NCI-H2029 (cell line): ENCODE results near the gene USO1.
"Not testable (repeated sequence)": the region's sequence is repeated elsewhere in the genome, so short reads cannot be mapped to it uniquely, and the experiment has no call there.

Experiments used
- DNase-seq: peaks from one replicate; lab custom pipeline; 2025; lab: John Stamatoyannopoulos, UW

Gene USO1

DNA sequence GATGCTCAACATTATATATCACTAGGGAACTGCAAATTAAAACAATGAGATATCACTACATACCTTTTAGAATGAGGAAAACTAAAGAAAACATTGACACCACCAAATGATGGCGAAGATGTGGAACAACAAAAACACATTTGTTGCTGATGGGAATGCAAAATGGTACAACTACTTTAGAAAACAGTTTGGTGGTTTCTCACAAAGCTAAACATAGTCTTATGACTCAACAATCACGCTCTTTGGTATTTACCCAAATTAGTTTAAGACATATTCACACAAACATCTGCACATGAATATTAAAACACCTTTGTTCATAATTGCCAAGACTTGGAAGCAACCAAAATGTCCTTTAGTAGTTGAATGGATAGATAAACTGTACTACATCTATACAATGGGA lies 53.2 kb downstream of the USO1 start:
- DNase-seq: no peak

DNA sequence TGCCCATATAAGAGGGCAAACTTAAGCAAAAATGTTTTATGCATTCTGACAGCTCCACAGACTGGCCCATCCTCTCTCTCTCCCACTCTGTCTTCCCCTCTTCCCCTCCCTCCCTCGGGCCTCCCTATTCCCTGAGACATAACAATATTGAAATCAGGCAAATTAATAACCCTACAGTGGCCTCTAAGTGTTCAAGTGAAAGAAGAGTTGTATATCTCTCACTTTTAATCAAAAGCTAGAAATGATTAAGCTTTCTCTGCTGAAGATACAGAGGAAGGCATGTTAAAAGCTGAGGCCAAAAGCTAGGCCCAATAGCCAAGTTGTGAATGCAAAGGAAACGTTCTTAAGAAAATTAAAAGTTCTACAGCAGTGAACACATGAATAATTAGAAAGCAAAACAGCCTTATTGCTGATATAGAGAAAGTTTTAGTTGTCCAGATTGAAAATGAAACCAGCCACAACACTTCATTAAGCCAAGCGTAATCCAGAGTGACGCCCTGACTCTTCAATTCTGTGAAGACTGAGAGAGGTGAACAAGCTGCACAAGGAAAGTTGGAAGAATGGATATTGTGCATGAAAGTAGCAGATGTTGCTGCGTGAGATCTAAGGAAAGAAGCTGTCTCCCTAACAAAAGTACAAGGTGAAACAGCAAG lies 54.9 kb downstream of the USO1 start:
- DNase-seq: no peak

DNA sequence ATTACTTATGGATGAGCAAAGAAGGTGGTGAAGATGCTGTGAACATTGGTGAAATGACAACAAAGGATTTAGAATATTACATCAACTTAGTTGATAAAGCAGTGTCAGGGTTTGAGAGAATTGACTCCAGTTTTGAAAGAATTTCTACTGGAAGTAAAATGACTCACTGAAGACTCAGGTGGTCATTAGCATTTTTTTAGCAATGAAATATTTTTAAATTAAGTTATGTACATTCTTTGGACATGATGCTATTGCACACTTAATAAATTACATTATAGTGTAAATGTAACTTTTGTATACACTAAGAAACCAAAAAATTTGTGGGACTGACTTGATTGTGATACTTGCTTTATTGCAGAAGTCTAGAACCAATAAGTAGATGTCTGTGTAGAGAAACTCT lies 56.9 kb downstream of the USO1 start:
- DNase-seq: no peak

DNA sequence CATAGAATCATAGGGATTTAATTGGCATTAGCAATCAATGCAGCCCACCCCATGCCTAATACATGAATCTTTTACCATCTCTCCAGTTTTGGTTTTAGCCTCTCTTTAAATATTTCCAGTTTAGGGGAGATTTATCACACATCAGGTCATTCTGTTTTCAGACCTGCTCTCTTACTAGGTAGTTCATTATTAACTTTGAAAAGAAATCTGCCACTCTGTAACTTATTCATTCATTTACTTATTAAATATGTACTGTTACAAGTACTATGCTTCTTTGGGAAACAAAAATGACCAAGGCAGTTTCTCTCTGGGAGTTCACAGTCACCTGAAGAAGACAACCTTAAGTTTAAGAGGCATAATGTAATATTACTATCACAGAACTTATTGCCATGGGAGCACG lies 62.1 kb downstream of the USO1 start:
- no peak for DNase-seq

DNA sequence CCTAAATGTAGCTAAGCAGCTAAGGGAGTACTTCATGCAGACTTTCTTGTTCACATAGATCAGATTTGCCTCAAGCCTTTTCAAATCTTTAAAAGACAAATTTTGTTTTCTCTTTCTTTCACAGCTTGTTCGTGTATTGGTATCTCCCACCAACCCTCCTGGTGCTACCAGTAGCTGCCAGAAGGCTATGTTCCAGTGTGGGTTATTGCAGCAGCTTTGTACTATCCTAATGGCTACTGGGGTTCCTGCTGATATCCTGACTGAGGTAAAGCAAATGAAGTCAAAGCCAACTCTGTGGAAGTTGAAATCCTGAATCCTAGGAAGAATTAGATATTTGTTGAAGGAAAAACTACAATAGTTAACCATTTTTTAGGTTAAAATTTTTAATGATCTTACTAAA lies 62.6 kb downstream of the USO1 start:
- no peak for DNase-seq

DNA sequence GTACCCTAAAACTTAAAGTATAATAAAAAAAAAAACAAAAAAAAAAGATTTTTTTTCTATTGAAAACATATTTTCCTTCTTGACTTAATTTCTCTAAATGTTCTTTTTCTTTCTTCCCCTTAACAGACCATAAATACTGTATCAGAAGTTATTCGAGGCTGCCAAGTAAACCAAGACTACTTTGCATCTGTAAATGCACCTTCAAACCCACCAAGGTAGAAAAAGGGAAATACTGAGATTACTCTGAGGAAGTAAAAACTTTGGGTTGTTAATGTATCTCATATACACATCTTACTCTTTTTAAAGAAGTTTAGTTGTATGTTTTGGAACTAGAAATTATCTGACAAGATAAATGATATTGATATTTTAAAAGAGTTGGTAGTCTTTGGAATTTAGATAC lies 65.6 kb downstream of the USO1 start:
- DNase-seq: no peak

DNA sequence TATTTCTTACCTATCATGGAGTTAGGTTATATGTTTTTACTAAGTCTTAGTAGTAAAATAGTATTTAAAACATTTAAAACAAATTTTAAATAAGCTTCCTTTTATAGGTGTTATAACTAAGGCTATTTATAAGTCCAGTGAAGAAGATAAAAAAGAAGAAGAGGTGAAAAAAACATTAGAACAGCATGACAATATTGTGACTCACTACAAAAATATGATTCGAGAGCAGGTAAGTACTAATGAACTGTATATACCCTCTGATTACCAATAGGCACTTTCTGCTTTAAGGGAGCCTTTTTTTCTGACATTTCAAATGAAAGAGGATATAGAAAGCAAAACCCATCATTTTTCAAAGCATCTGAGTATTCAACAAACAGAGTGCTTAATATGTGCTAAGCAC lies 76.6 kb downstream of the USO1 start:
- DNase-seq: no peak

DNA sequence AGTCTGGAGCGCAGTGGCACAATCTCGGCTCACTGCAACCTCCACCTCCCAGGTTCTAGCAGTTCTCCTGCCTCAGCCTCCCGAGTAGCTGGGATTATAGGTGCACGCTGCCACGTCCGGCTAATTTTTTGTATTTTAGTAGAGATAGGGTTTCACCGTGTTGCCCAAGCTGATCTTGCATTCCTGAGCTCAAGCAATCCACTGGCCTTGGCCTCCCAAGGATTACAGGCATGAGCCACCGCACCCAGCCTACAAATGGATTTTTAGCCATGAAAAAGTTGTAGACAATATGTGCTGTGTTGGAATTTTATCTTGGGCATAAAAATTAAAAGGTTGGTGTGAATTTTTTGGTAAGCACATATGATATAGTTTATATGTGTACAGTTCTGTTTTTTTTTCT lies 81.7 kb downstream of the USO1 start:
- DNase-seq: not testable (repeated sequence)

DNA sequence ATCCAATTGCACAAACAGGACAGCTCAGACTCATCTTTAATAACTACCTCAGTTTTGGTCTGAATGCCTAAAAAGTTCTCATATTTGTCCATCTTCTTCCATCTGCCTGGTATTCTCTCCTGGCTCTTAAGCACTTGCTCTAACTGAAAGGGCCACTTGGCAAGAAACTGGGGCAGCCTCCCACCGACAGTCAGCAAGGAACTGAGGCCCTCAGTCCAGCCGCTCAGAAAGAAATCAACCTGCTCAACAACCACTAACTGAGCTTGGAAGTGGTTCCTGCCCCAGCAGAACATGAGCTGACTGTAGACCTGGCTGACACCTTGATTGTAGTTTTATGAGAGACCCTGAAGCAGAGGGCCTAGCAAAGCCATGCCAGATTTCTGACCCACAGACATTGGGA lies 93.5 kb downstream of the USO1 start:
- no peak for DNase-seq

DNA sequence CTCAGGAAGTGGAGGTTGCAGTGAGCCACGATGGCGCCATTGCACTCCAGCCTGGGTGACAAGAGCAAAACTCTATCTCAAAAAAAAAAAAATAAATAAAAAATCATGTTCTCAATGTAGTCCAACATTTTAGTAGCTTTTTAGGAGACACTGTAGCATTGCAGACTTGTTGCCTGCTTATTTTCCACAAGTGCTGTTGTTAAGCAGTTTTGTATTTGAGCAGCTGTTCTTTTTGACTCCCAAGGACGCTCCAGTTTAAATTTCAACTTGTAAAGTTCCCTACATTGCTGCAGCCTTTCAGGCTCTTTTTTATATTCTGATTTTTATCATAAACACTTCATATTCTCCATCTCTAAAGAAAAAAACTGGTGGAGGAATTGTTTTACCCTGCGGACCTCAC lies 94.7 kb downstream of the USO1 start:
- DNase-seq: no peak

DNA sequence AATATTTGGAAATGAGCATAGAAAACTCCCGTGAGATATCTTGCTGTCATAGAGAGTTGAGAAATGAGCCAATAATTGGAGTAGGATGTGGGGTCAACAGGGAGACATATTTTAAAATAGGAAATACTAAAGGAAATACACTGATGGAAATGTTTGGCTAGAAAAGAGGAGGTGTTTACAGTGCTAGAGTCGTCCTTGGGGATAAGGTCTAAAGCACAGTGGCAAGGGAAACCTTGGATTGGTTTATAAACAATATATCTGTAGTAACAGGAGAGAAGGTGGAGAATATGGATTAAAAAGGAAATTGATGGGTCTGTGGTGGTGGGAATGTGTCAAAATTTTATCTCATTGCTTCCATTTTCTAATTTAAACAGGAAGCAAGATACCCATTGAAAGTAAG lies 95.8 kb downstream of the USO1 start:
- DNase-seq: no peak

DNA sequence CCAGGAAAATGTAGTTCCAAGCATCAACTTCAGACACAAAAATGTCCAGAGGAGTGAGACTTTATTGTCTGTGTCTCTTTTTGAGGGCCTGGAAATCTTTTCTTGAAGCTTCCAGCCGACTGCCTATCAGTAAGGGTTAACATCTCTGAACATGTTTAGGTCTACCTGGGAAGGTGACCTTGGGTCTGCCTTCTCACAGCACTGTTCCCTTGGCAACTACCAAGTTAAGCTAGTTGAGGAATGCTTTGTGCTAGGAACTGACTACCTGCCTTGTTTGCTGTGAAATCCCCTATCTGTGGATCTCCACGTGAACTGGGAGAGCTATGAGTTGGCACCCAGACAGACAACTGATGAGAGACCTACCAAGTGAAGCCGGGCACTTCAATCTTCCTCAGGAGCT lies 96.3 kb downstream of the USO1 start:
- DNase-seq: no peak

DNA sequence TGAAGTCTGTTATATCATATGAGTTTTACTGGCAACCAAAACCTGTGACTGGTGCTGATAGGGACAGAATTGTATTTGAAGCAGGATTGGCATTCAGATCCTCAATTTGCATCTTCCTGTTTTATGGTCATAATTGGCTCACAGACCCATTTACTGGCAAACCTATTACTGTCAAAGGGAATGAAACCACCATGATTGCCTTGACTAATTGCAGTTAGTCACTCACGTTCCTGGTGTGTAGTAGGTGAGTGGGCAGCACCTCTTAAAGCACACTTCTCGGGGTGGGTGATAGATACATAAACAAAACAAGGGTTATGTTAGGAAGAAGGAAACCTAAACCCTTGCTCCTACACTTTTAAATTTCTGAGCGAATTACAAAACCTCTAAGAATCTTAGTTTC lies 96.8 kb downstream of the USO1 start:
- no peak for DNase-seq

DNA sequence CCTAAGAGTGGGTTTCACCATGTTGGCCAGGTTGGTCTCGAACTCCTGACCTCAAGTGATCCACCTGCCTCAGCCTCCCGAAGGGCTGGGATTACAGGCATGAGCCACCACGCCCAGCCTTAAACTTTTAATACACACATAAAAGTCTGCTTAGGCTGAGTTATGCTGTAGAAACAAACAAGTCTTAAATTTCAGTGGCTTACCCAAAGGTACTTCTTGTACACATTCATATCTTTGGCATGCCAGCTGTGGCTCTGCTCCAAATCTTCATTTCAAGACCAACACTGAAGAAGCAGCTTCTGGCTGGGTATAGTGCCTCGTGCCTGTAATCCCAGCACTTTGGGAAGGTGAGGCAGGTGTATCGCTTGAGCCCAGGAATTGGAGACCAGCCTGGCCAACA lies 97.6 kb downstream of the USO1 start:
- DNase-seq: no peak

DNA sequence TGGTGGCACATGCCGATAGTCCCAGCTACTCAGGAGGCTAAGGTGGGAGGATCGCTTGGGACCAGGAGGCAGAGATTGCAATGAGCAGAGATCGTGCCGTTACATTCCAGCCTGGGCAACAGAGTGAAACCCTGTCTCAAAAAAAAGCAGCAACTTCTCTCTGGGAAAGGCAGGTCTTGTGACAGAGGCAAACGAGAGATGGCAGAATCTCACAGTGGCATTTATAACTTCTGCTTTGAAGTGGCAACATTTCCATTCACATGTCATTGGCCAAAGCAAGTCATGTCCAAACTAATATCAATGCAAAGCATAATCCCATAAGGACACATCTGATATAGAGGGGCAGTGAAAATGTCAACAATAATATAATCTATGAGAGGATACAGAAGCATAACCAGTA lies 98.0 kb downstream of the USO1 start:
- no peak for DNase-seq

DNA sequence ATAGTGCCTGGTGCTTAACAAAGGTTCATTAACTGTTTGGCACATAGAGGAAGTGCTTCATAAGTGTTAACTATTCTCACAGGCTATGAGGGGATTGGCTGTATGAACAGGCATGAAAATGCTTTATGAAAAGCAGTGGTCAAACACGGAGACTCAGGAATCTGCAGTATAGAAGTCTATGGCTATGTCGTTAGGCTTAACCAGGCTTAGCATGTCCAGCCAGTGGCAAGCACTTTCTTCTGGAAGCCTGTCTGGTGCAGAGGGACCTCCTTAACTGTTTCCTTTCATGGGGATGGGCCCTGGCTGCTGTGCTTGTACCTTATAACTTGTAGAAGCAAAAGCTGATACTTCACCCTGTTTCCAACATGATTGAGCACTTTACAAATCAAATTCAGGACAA lies 99.4 kb downstream of the USO1 start:
- DNase-seq: no peak

DNA sequence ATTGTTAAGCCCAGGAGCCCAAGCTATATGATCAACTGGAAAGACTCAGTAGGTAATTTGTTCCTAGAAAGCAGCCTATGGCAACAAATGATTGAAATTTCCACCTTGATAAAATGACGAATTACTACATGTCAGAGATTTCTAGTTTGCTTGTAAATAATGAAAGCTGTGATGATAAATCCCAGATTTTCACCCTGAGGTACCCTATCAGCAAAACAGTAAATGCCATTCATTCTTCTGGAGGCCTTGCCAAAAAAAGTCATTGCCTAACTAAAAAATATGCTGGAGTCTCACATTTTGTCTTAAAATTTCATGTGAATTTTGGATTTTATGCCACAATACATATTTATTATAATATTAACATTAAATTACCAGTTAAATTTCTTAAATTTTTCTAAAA lies 106.5 kb downstream of the USO1 start:
- no peak for DNase-seq

DNA sequence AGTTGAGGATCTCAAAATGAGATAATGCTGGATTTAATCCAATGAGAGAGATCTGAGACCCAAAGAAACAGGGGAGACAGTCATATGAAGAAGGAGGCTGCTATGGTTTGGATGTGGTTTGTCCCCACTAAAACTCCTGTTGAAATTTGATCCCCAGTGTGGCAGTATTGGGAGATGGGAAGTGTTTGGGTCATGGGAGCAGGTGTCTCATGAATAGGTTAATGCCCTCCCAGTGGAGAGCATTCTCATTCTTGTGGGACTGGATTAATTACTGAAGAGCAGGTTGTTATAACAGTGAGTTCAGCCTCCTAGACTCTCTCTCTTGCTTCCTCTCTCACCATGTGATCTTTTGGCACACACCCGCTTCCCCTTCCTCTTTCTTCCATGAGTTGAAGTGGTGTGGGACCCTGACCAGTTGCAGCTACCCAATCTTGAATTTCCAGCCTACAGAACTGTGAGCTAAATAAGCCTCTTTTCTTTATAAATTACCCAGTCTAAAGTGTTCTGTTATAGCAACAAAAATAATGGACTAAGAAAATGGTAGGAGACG lies 107.6 kb downstream of the USO1 start:
- DNase-seq: peak; percentile 43

DNA sequence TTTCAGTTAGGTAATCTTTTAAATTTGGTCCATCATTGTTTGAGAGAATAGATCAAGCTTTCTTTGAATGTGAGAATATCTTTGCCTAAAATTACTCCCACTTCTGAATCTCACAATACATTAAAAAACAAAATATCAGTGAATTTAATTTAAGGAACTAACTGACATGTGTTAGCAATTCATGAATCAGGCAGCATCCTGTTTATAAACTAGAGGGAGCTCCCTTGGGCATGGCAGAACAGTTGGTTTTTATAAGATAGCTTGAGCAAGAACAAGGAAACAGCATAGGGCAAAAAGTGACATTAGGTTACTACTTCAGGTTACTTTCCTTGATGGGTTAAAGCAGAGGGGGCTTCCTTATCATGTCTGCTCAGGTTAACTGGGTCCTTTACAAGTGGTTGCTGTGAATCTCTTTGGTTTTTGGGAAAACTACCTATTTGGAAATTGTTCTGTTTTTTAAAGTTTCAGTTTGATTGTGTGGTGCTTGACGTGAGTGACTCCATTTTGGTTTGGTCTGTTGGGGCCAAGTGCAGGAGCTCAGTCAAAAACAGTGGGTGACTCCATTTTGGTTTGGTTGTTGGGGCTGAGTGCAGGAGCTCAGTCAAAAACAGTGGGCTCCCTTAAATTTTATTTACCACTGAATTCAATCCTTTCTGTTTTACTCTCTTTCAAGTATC lies 109.9 kb downstream of the USO1 start:
- DNase-seq: no peak

DNA sequence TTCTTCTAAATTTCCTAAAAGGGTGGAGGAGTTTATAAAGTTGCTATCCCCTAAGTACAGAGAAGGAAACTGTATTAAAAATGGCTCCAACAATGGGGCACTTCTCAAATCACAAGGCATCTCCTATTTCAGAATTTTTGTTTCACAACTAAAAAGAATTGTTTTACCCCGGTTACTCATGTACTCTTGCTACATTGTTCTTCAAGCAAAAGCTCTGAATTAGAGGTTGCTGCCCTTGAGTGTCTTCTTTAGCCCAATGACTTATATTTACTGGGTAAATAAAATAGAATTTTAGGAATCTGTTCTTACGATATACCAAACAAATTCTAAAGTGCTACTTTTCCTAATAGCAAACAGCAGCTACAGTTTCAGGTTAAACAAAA lies 110.4 kb downstream of the USO1 start:
- no peak for DNase-seq

DNA sequence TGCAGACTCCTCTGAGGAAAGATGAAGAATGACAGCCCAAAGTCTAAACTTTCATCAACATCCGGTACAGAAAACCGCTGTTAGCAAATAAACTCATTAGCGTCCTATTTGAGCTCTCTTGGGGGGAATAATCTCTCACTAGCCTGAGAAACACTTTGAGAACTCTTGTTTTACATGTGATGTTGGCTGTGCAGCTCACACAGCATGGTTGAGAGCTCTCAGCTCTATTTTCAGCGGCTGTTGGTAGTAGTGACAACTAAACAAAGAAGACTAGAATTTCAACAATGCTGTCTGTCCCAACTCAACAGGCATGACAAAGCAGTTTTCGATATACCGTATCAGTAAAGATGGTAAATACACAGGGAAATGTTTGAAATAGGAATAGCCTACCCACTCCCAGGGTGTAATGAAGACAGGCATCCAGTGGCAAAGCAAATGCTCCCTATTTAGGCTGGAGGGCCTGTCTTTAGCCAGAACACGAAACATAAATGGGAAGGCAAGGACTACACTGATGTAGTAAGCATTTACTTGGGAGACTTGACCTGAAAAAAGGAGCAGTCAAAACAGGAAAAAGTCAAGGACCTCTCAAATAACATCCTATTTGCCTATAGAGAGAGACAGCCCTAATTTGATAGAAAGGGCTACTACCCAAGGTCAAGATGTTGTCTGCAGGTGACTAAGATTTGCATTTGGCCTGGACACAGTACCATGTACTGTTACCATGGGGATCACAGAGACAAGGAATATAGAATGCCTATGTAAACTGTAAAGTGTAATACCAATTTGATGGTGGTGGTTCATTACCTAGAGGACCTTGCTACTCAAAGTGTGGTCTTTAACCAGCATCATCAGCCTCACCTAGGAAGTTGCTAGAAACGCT lies 117.5 kb downstream of the USO1 start:
- DNase-seq: peak; percentile 39

DNA sequence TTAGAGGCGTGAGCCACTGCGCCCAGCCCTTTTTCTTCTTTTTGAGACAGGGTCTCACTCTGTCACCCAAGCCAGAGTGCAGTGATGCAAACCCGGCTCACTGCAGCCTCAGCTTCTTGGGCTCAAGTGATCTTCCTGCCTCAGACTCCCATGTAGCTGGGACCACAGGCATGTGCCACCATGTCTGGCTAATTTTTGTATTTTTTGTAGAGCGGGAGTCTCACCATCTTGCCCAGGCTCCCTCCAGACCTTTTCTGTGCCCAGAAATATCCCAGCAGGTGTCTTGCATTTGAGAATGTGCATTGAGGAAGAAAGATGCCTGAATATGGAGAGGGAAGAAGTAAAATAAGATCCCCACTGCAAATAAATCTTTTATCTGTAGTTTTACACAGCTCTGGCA lies 119.2 kb downstream of the USO1 start:
- no peak for DNase-seq

DNA sequence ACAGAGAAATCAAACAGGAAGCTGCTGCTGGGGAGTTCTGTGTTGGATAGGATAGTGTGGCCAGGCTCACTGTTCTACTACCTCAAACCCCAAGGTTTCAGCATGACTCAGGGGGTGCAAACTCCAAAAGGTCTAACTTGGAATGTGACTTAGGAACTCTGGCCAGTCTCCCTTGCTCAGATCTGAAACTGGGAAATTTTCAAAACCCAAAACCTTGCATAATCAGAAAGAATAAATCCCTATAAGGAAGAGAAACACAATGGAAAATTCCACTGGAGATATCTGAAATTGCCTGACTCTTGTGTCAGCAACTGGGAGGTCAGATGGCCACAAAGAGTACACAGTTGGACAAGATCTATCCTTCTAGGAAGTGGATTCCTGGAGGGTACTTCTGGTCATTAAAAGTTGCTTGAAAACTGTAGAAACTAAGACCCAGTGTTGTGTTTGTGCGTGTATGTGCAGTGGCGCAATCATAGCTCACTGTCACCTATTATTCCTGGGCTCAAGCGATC lies 119.8 kb downstream of the USO1 start:
- no peak for DNase-seq
